ENCODE results near the gene OR9I1.

DNA sequence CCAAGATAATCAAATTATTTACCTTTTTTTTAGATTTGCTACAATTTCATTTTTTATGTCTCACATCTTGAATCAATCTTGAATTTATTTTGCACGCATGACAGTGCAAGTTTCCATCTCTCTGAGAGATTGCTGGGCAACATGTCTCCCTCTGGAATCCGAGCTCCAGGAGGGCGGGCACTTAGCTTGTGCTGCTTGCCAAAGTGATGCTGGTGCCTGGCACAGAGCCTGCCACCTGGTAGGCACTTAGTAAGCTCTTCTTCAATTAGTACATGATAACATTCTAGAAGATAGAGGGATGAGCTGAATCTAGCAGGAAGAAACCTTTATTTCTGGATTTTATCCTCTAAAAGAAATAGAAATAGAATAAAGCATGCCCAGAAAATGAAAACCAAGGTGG is 27.5 kb upstream of the OR9I1 start:
- TF ChIP-seq POLR2A (IDR thresholded peaks at IDR 0.05; ENCODE audit: extremely low read depth, insufficient read length) (no peak), MYC (IDR thresholded peaks at IDR 0.05; ENCODE audit: low read depth, low read length) (no peak)
- TF ChIP-seq, protein P1, sequence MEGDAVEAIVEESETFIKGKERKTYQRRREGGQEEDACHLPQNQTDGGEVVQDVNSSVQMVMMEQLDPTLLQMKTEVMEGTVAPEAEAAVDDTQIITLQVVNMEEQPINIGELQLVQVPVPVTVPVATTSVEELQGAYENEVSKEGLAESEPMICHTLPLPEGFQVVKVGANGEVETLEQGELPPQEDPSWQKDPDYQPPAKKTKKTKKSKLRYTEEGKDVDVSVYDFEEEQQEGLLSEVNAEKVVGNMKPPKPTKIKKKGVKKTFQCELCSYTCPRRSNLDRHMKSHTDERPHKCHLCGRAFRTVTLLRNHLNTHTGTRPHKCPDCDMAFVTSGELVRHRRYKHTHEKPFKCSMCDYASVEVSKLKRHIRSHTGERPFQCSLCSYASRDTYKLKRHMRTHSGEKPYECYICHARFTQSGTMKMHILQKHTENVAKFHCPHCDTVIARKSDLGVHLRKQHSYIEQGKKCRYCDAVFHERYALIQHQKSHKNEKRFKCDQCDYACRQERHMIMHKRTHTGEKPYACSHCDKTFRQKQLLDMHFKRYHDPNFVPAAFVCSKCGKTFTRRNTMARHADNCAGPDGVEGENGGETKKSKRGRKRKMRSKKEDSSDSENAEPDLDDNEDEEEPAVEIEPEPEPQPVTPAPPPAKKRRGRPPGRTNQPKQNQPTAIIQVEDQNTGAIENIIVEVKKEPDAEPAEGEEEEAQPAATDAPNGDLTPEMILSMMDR (IDR thresholded peaks at IDR 0.05; ENCODE audit: low read depth, low read length): no peak
